ENCODE results near the gene HEMGN. TPM values are rescaled to one million over a fixed set of nuclear protein-coding genes. Genes with fewer than 3 reads are reported as not detected.

The HEMGN gene
- total and polyA plus RNA-seq, 2 of the 4 experiments (the other 2 are of a cell fraction) = not detected

DNA sequence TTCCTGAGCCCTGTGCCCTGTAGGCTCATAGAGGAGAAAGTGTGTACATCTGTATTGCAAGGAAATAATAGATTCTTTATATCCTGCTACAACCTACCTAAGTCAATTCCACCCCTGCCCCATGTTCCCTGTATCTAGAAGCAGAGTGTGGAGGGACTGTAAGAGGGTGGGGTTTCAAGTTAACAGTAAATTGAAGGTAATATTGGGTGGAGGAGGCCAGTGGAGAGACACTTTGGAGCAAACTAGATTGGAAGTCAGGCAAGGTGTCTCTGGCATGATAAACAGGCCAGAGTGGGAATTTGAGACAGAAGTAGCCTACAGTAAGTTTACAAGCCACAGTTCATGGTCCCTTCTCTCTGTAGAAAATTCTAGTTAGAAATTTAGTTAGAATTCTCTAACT is 2.3 kb upstream of the HEMGN start:
- DNase-seq (no peak), ATAC-seq (ENCODE audit: low read depth) (no peak)
- H4K5ac ChIP-seq (ENCODE audit: low read depth, low read length) = no peak overlapping the region
- no peak overlapping the region for H2BK20ac ChIP-seq (ENCODE audit: low read depth, low read length)
- no peak overlapping the region for H2AFZ ChIP-seq (replicated peaks; ENCODE audit: low read length, poor library complexity)
- dilution Hi-C loops (cut with HindIII; ENCODE audit: low sequenced_read_pairs, unreplicated experiment) = no loop called here
- intact Hi-C loops (cut with micrococcal nuclease) = no loop called here
- ChIA-PET POLR2A (ENCODE audit: unreplicated experiment) (no interaction called here), CTCF (interaction anchor here (0.7 to 1.0 kb wide), 2 partner anchors 15 to 18 kb away, joined by 3 read pairs; partner anchors contain the start of gene TRMO)
- no peaks in the 10 kb centered on the region for H3K79me1 ChIP-seq (ENCODE audit: low read depth in 1 of 2, low read length in 2 of 2)
- no peaks in the 10 kb centered on the region for H4K20me1 ChIP-seq (ENCODE audit: insufficient read depth, low read length)
- BruUV-seq (replicated peaks) = no TSS peak
- H2BK5ac ChIP-seq (ENCODE audit: low read depth, low read length, poor library complexity, severe bottlenecking) = no peak overlapping the region
- TF ChIP-seq SMC3 (IDR thresholded peaks at IDR 0.05; ENCODE audit: low read depth, low read length) (no peak), MAFK (IDR thresholded peaks at IDR 0.05; ENCODE audit: low read depth, low read length) (no peak), MXI1 (IDR thresholded peaks at IDR 0.05; ENCODE audit: borderline replicate concordance, low read depth, low read length) (no peak), BHLHE40 (IDR thresholded peaks at IDR 0.05; ENCODE audit: low read depth, low read length) (no peak), RFX5 (IDR thresholded peaks at IDR 0.05; ENCODE audit: low read depth, low read length) (no peak), POLR2A (IDR thresholded peaks at IDR 0.05; ENCODE audit: low read depth, low read length) (no peak), FOS (IDR thresholded peaks at IDR 0.05; ENCODE audit: low read depth, low read length) (no peak), MAZ (IDR thresholded peaks at IDR 0.05; ENCODE audit: borderline replicate concordance, low read depth, low read length) (no peak), RAD21 (IDR thresholded peaks at IDR 0.05; ENCODE audit: low read length) (no peak), NFE2L2 (IDR thresholded peaks at IDR 0.05; ENCODE audit: low read depth, low read length) (no peak)
- TF ChIP-seq, protein P1, sequence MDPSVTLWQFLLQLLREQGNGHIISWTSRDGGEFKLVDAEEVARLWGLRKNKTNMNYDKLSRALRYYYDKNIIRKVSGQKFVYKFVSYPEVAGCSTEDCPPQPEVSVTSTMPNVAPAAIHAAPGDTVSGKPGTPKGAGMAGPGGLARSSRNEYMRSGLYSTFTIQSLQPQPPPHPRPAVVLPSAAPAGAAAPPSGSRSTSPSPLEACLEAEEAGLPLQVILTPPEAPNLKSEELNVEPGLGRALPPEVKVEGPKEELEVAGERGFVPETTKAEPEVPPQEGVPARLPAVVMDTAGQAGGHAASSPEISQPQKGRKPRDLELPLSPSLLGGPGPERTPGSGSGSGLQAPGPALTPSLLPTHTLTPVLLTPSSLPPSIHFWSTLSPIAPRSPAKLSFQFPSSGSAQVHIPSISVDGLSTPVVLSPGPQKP (IDR thresholded peaks at IDR 0.05; ENCODE audit: borderline replicate concordance, low read depth, low read length) = no peak
- H3K18ac ChIP-seq (ENCODE audit: low read depth, low read length) = no peak overlapping the region
- H2BK15ac ChIP-seq (ENCODE audit: low read depth, low read length) = no peak overlapping the region
- no peak overlapping the region for H3K4ac ChIP-seq (ENCODE audit: low read depth, low read length)
- H3K9me1 ChIP-seq (ENCODE audit: insufficient read depth, low read length) = no peaks in the 10 kb centered on the region
- in situ Hi-C loops (cut with MboI; ENCODE audit: low sequenced_read_pairs) = no loop called here
- H3K4me3 ChIP-seq (ENCODE audit: insufficient read depth, low read depth, low read length) = no peak overlapping the region
- H3K4me2 ChIP-seq (ENCODE audit: low read depth, low read length) = no peak overlapping the region
- H3K27me3 ChIP-seq (ENCODE audit: control insufficient read depth, insufficient read depth, low read length) = peaks cover 62% of the 10 kb centered on the region
- H4K91ac ChIP-seq (ENCODE audit: insufficient read depth, low read depth, low read length) = no peak overlapping the region
- no peak overlapping the region for H2BK120ac ChIP-seq (ENCODE audit: low read depth, low read length)
- no peak overlapping the region for H2AK5ac ChIP-seq (ENCODE audit: low read depth, low read length)
- H3K4me1 ChIP-seq (ENCODE audit: control insufficient read depth, insufficient read depth, low read length) = no peaks in the 10 kb centered on the region
- H3K27ac ChIP-seq (ENCODE audit: insufficient read depth, low read length) = no peak overlapping the region
- no peak overlapping the region for H3K56ac ChIP-seq (ENCODE audit: extremely low read depth, insufficient read depth, low read length)
- no peak overlapping the region for H4K8ac ChIP-seq (ENCODE audit: low read depth in 2 of 2, low read length in 2 of 2)
- no peak overlapping the region for H3K14ac ChIP-seq (replicated peaks; ENCODE audit: low read depth, low read length)
- no peaks in the 10 kb centered on the region for H3K36me3 ChIP-seq (ENCODE audit: control insufficient read depth, insufficient read depth, low read length)
- no peak overlapping the region for H3K23ac ChIP-seq (ENCODE audit: low read depth, low read length)
- H3K9ac ChIP-seq (ENCODE audit: low read depth, low read length) = no peak overlapping the region
- no peaks in the 10 kb centered on the region; the same call in 1 of the 2 replicates for H3K9me3 ChIP-seq (ENCODE audit: control insufficient read depth, insufficient read depth, low read length)
- H2AK9ac ChIP-seq (replicated peaks; ENCODE audit: low read depth, low read length, poor library complexity) = no peak overlapping the region
